ENCODE measurements around the gene TFF1.

GRCh38 chr21:42346441-42346840 is 19.9 kb downstream of the TFF1 start:
- no peak for TF ChIP-seq CTCF (IDR thresholded peaks at IDR 0.05)
- no peak for TF ChIP-seq POLR2A (IDR thresholded peaks at IDR 0.05)
- no peak for TF ChIP-seq POLR2AphosphoS5 (IDR thresholded peaks at IDR 0.05)
